Esophagus muscularis mucosa (tissue), 4 donors: ENCODE data around the gene XCL2. TPM values are rescaled to one million over a fixed set of nuclear protein-coding genes. Genes with fewer than 3 reads are reported as not detected.
"Not testable (repeated sequence)": the region's sequence is repeated elsewhere in the genome, so short reads cannot be mapped to it uniquely, and the experiment has no call there.

Experiments used
- DNase-seq: peaks from one replicate; pipeline ENCODE4 v3.0.0-alpha.2; 2017; ENCODE audit errors: extremely low spot score
- H3K27ac ChIP-seq, 4 donors: fragments of 200-600 bp; sonication (generic); replicated peaks in 1 of 4; 1 replicate in 3 of 4; 2 replicates in 1 of 4; pipeline ENCODE4 v1.5.1; 2016 to 2019; ENCODE audit warnings: mild to moderate bottlenecking in 1 of 4
- H3K27me3 ChIP-seq, 4 donors: fragments of 200-600 bp; sonication (generic); one replicate each; pipeline versions ENCODE4 v1.5.1 to v1.6.0; 2016 to 2019
- H3K36me3 ChIP-seq, 4 donors: fragments of 200-600 bp; sonication (generic); one replicate each; pipeline ENCODE4 v1.5.1; 2016 to 2019
- H3K4me1 ChIP-seq, 4 donors: fragments of 200-600 bp; sonication (generic); one replicate each; pipeline ENCODE4 v1.5.1; 2016 to 2019
- H3K4me3 ChIP-seq, 4 donors: fragments of 200-600 bp; sonication (generic); 1 replicate in 2 of 4; 2 replicates in 2 of 4; pipeline ENCODE4 v1.5.1; 2016 to 2019; ENCODE audit warnings: mild to moderate bottlenecking in 4 of 4, moderate library complexity in 1 of 4
- H3K9me3 ChIP-seq, 4 donors: fragments of 200-600 bp; sonication (generic); 1 replicate in 3 of 4; 2 replicates in 1 of 4; pipeline ENCODE4 v1.5.1; 2016 to 2019
- EP300 ChIP-seq: sonication (generic); formaldehyde crosslinking; IDR thresholded peaks from one replicate; pipeline ENCODE4 v1.6.1; 2017; ENCODE audit warnings: antibody characterized with exemption
- POLR2A ChIP-seq: fragments of 450-650 bp; IDR thresholded peaks from one replicate; pipeline ENCODE4 v1.6.1; 2017; ENCODE audit warnings: antibody characterized with exemption, moderate library complexity, mild to moderate bottlenecking, low read depth
- POLR2AphosphoS5 ChIP-seq, 2 donors: sonication (generic); formaldehyde crosslinking; IDR thresholded peaks; one replicate each; pipeline ENCODE4 v1.6.1; 2017; ENCODE audit warnings: antibody characterized with exemption in 2 of 2
- WGBS: methylation state at CpG from one replicate; pipeline ENCODE4 v1.1.5; 2018; 5-methylcytosine and 5-hydroxymethylcytosine counted together
- intact Hi-C: fragments of 100-400 bp; cut with DNase I; formaldehyde crosslinking; loops from one replicate; pipeline ENCODE4 v1.15.1; 2023
- total RNA-seq, 4 donors: library from RNA; depleted of rRNA; stranded (reverse); fragments of >200 nt; gene quantifications; one replicate each; pipeline versions ENCODE4 v1.1.0 to v1.2.1, GENCODE V29; 2016
- TF ChIP-seq, protein P1 (sequence below), 3 experiments: fragments of 200-600 bp in 2 of 3; fragments of 450-650 bp in 1 of 3; sonication (generic) in 2 of 3; IDR thresholded peaks; one replicate each; pipeline ENCODE4 v1.5.1; 2017 to 2019; ENCODE audit warnings: antibody characterized with exemption in 3 of 3, mild to moderate bottlenecking in 2 of 3, moderate library complexity in 1 of 3

Gene XCL2
- total RNA-seq, 4 donors from 2014 or later: not detected

DNA sequence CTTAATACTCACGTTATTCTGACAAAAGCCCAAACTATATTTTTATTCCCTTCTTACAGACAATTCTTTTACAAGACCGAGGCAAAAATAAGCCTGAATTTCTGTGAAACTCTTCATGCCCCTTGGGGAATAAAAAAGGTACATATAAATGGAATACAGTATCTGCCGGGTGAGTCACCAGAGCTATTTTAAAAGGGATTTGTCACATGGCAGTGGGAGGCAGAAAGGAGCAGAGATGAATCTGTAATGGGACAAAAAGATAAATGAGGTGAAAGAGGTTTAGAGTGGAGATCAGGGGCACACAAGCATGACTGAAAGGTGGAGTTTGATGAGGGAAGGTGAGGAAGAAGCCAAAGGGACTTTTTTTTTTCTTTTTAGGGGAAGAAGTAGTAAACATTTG is 41.4 kb upstream of the XCL2 start:
- no peak for TF ChIP-seq EP300
- TF ChIP-seq, protein P1, sequence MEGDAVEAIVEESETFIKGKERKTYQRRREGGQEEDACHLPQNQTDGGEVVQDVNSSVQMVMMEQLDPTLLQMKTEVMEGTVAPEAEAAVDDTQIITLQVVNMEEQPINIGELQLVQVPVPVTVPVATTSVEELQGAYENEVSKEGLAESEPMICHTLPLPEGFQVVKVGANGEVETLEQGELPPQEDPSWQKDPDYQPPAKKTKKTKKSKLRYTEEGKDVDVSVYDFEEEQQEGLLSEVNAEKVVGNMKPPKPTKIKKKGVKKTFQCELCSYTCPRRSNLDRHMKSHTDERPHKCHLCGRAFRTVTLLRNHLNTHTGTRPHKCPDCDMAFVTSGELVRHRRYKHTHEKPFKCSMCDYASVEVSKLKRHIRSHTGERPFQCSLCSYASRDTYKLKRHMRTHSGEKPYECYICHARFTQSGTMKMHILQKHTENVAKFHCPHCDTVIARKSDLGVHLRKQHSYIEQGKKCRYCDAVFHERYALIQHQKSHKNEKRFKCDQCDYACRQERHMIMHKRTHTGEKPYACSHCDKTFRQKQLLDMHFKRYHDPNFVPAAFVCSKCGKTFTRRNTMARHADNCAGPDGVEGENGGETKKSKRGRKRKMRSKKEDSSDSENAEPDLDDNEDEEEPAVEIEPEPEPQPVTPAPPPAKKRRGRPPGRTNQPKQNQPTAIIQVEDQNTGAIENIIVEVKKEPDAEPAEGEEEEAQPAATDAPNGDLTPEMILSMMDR (IDR thresholded peaks at IDR 0.05): no peak
- TF ChIP-seq POLR2AphosphoS5 (IDR thresholded peaks at IDR 0.05): no peak
- TF ChIP-seq POLR2A: no peak
- no peak overlapping the region for H3K4me3 ChIP-seq
- peaks cover 10 to 38% (median 33%) of the 10 kb centered on the region in 4 donors for H3K4me1 ChIP-seq
- H3K9me3 ChIP-seq: no peaks in the 10 kb centered on the region
- DNase-seq: no peak
- 44% methylated on average over 3 of the region's 3 CpGs for WGBS
- intact Hi-C loops: no loop called here
- no peaks in the 10 kb centered on the region for H3K36me3 ChIP-seq
- no peaks in the 10 kb centered on the region for H3K27me3 ChIP-seq
- peak overlapping the region in 1 of 4 donors; percentile 35 for H3K27ac ChIP-seq

DNA sequence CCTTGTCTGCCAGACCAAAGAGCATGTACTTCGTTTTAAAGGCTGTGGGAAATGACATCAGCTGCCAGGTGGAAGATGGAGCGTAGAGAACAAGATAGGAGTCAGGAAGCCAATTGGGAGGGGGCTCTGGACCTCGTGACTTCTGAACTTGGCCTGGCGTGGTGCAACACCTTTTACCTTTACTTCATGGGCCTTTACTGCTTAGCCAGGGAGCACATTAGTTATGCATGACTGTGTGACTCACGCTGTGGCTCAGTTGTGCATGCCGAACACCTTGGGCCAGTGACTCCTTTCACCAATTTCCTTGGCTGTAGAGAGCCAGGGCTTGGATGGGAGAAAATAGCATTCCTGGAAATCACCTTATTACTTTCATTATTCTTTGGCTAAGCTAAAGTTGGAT is 39.8 kb upstream of the XCL2 start:
- peaks cover 10 to 38% (median 33%) of the 10 kb centered on the region in 4 donors for H3K4me1 ChIP-seq
- H3K9me3 ChIP-seq: no peaks in the 10 kb centered on the region
- 81% methylated on average over 6 of the region's 6 CpGs for WGBS
- TF ChIP-seq POLR2A: no peak
- TF ChIP-seq, protein P1 (IDR thresholded peaks at IDR 0.05): no peak
- TF ChIP-seq POLR2AphosphoS5 (IDR thresholded peaks at IDR 0.05): no peak
- no peak for TF ChIP-seq EP300
- intact Hi-C loops: no loop called here
- H3K36me3 ChIP-seq: no peaks in the 10 kb centered on the region
- H3K27me3 ChIP-seq: no peaks in the 10 kb centered on the region
- no peak overlapping the region for H3K27ac ChIP-seq
- no peak overlapping the region for H3K4me3 ChIP-seq
- DNase-seq: no peak

DNA sequence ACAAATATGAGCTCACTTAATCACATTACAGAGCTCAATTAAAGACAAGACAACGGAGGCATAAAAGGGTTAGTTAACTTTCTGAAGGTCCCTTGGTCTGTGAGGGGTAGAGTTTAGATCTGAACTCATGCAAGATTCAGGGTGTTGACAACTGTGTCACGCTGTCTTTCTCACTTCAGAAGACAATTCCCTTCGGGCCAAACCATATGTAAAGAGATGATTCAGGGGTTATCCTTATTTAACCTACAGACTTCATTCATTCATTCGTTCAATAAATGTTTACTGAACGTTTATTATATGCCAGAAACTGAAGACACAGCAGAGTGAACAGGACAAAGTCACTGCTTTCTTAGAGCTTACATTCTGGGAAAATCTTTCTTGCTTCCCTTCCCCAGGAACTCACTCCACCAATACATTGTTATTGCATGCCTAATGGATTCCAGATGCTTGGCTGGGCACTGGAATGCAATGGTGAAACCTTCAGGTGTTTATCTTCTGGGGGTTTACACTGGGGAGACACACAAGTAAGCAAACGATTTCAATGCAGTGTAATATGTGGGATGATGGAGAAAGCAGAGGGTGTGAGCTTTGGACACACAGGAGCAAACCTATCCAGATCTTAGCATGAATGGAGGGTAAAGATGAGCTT is 39.0 kb upstream of the XCL2 start:
- Histone ChIP-seq H3K27ac (no peak overlapping the region), H3K36me3 (no peaks in the 10 kb centered on the region), H3K9me3 (no peaks in the 10 kb centered on the region), H3K27me3 (no peaks in the 10 kb centered on the region), H3K4me1 (peaks cover 10 to 38% (median 33%) of the 10 kb centered on the region in 4 donors), H3K4me3 (no peak overlapping the region)
- intact Hi-C loops: no loop called here
- WGBS: 33% methylated on average over 6 of the region's 6 CpGs
- no peak for DNase-seq
- TF ChIP-seq POLR2A (no peak), EP300 (no peak), POLR2AphosphoS5 (IDR thresholded peaks at IDR 0.05) (no peak)
- TF ChIP-seq, protein P1 (IDR thresholded peaks at IDR 0.05): no peak

DNA sequence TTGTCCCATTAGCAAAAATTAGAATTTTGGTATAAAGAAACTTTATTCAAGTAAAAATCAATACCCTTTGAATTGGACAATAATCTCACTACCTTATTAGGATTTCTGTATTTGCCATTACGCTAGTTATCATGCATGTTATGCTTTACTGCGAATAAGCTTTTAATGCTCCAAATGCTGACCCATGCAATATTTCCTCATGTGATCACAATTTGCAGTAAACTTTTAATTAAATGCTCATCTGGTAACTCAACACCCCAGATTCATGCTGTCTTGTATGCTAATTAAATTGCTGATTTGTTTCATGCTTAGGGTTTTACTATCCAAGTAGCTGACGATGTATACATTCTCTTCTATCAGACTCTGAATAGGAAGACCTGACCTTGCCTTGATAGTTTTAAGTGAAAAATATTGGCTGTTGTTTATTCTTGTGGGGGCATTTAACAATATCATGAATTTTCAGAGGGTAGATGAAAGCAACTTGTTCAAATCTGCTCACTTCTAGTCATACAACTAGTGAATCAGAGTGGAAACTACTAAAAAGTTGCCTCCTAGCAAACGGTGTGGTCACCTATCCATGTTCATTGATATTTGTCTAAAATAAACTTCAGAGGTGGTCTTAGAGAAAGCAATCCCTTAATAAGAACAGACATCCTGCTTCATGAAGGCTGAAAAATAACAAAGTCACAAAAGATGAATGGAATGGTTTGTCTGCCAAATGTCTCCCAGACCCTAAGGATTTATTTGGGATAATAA is 38.2 kb upstream of the XCL2 start:
- no peak overlapping the region for H3K27ac ChIP-seq
- intact Hi-C loops: no loop called here
- 71% methylated on average over 4 of the region's 4 CpGs for WGBS
- H3K36me3 ChIP-seq: no peaks in the 10 kb centered on the region
- peaks cover 10 to 38% (median 33%) of the 10 kb centered on the region in 4 donors for H3K4me1 ChIP-seq
- TF ChIP-seq, protein P1 (IDR thresholded peaks at IDR 0.05): no peak
- TF ChIP-seq EP300: no peak
- no peak for TF ChIP-seq POLR2A
- TF ChIP-seq POLR2AphosphoS5 (IDR thresholded peaks at IDR 0.05): no peak
- no peaks in the 10 kb centered on the region for H3K27me3 ChIP-seq
- H3K9me3 ChIP-seq: no peaks in the 10 kb centered on the region
- no peak for DNase-seq
- H3K4me3 ChIP-seq: no peak overlapping the region

DNA sequence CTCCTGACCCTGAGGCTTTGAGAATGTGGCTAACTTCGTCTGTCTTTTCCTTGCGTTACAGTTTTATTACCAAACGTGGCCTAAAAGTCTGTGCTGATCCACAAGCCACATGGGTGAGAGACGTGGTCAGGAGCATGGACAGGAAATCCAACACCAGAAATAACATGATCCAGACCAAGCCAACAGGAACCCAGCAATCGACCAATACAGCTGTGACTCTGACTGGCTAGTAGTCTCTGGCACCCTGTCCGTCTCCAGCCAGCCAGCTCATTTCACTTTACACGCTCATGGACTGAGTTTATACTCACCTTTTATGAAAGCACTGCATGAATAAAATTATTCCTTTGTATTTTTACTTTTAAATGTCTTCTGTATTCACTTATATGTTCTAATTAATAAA is 37.2 kb upstream of the XCL2 start:
- peaks cover 10 to 38% (median 33%) of the 10 kb centered on the region in 4 donors for H3K4me1 ChIP-seq
- intact Hi-C loops, H3K9me3 ChIP-seq, H3K4me3 ChIP-seq, DNase-seq, H3K27ac ChIP-seq, H3K27me3 ChIP-seq, H3K36me3 ChIP-seq: not testable (repeated sequence)
- 93% methylated on average over 7 of the region's 7 CpGs for WGBS

DNA sequence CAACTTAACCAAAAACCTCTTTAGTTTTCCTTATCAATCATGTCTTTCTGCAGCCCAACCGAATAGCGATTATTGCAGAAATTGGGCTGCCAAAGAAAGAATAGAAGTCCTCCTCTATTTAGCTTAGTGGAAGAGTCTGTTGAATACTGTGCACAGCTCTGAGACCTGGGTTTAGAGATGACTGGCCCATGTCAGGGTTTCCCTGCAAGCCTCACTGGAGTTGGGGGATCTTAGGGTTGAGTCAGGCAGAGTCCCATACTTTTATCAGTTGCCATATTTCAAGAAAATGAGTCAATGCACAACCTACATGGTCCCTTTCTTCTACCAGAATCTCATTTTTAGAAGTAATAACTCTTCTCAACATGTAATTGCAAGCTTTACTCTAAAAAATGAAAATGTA is 36.5 kb upstream of the XCL2 start:
- H3K4me3 ChIP-seq, H3K27ac ChIP-seq, H3K27me3 ChIP-seq, DNase-seq, H3K9me3 ChIP-seq, H3K36me3 ChIP-seq, intact Hi-C loops: not testable (repeated sequence)
- peaks cover 5 to 33% (median 28%) of the 10 kb centered on the region in 4 donors for H3K4me1 ChIP-seq
- 98% methylated on average over 2 of the region's 2 CpGs for WGBS

DNA sequence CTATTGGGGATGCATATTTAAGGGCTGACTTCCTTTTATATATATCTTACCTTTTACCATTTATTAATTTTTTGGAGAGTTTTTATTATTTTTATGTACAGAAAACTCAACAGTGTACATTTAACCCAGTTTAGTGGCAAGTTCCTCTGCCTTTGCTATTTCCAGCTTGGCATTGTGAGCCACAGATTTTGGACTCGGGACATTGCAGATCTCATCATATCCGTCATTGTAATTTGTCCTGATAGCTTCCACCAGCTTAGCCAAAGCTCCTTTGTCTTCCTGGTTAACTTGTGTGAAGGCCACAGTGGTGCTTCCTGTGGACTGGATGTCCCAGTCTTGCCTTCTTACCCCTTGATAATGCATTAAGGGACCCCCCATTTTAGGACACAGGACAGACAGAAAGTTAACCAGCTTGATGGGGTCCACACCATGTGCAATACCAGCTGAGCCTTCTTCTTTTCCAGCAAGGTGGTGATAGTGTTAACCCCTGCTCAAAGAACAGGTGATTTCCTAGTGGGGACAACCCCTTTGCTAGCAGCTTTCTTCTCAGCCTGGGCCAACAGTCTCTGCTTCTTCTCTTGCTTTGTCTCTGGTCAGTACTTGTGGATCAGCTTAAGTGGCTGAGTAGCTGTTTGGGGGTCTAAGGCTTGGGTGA is 34.9 kb upstream of the XCL2 start:
- intact Hi-C loops, H3K4me3 ChIP-seq, H3K27me3 ChIP-seq, H3K9me3 ChIP-seq, DNase-seq, H3K36me3 ChIP-seq, H3K27ac ChIP-seq: not testable (repeated sequence)
- peaks cover 0 to 18% (median 15%) of the 10 kb centered on the region in 4 donors for H3K4me1 ChIP-seq
- WGBS: 55% methylated on average over 2 of the region's 2 CpGs
